ENCODE data around the gene ZNF205. TPM values are rescaled to one million over a fixed set of nuclear protein-coding genes. Genes with fewer than 3 reads are reported as not detected.
A peak's percentile ranks its signal among the peaks of the same experiment; 100 is the strongest.

ZNF205 gene
- total RNA-seq, 4 donors from 2014 or later = 10.6 to 25.0 (median 17.1) TPM

DNA sequence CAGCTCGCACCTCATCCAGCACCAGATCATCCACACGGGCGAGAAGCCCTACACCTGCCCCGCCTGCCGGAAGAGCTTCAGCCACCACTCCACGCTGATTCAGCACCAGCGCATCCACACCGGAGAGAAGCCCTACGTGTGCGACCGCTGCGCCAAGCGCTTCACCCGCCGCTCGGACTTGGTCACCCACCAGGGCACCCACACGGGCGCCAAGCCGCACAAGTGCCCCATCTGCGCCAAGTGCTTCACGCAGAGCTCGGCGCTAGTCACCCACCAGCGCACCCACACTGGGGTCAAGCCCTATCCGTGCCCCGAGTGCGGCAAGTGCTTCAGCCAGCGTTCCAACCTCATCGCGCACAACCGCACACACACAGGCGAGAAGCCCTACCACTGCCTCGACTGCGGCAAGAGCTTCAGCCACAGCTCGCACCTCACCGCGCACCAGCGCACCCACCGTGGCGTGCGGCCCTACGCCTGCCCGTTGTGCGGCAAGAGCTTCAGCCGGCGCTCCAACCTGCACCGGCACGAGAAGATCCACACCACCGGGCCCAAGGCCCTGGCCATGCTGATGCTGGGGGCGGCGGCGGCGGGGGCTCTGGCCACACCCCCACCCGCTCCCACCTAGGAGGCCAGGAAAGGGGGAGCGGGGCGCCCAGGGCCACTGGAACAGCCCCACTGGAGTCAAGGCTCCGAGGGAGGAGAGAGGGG lies 7.5 kb downstream of the ZNF205 start:
- Histone ChIP-seq H3K4me3 (no peak overlapping the region), H3K36me3 (peaks cover 11 to 62% (median 57%) of the 10 kb centered on the region in 4 donors), H3K9me3 (no peaks in the 10 kb centered on the region), H3K27ac (replicated peaks in 1 of 4) (no peak overlapping the region), H3K4me1 (peaks cover 9 to 25% (median 14%) of the 10 kb centered on the region in 4 donors), H3K27me3 (no peaks in the 10 kb centered on the region)
- intact Hi-C loops (cut with DNase I) = no loop called here
- TF ChIP-seq POLR2A (IDR thresholded peaks at IDR 0.05; ENCODE audit: low read depth) = no peak
- no peak for TF ChIP-seq EP300 (IDR thresholded peaks at IDR 0.05)
- no peak for TF ChIP-seq CTCF (IDR thresholded peaks at IDR 0.05)
- TF ChIP-seq POLR2AphosphoS5 (IDR thresholded peaks at IDR 0.05) = no peak
- no peak for DNase-seq (ENCODE audit: extremely low spot score)
- WGBS = 95% methylated on average over 34 of the region's 57 CpGs

- Histone ChIP-seq H3K27ac (replicated peaks in 1 of 4) (no peak overlapping the region), H3K27me3 (no peaks in the 10 kb centered on the region), H3K36me3 (peaks cover 11 to 56% (median 52%) of the 10 kb centered on the region in 4 donors), H3K9me3 (no peaks in the 10 kb centered on the region), H3K4me1 (peaks cover 12 to 25% (median 19%) of the 10 kb centered on the region in 4 donors), H3K4me3 (no peak overlapping the region)
- DNase-seq (ENCODE audit: extremely low spot score) = no peak
- 95% methylated on average over 9 of the region's 16 CpGs for WGBS
- TF ChIP-seq POLR2AphosphoS5 (IDR thresholded peaks at IDR 0.05) (no peak), CTCF (IDR thresholded peaks at IDR 0.05) (no peak), EP300 (IDR thresholded peaks at IDR 0.05) (no peak), POLR2A (IDR thresholded peaks at IDR 0.05; ENCODE audit: low read depth) (no peak)
- intact Hi-C loops (cut with DNase I) = no loop called here
Measured at GRCh38 chr16:3120435-3120834, 8.0 kb downstream of the ZNF205 start.

GRCh38 chr16:3121851-3122467 lies 9.6 kb downstream of the ZNF205 start:
- Histone ChIP-seq H3K27me3 (no peaks in the 10 kb centered on the region), H3K27ac (replicated peaks in 1 of 4) (no peak overlapping the region), H3K36me3 (peaks cover 11 to 41% (median 37%) of the 10 kb centered on the region in 4 donors), H3K9me3 (no peaks in the 10 kb centered on the region), H3K4me1 (peaks cover 12 to 21% (median 18%) of the 10 kb centered on the region in 4 donors), H3K4me3 (no peak overlapping the region)
- intact Hi-C loops (cut with DNase I) = no loop called here
- DNase-seq (ENCODE audit: extremely low spot score) = no peak
- 74% methylated on average over 7 of the region's 7 CpGs for WGBS
- TF ChIP-seq POLR2AphosphoS5 (IDR thresholded peaks at IDR 0.05) (no peak), EP300 (IDR thresholded peaks at IDR 0.05) (no peak), CTCF (IDR thresholded peaks at IDR 0.05) (no peak), POLR2A (IDR thresholded peaks at IDR 0.05; ENCODE audit: low read depth) (no peak)

GRCh38 chr16:3122926-3123570 lies 10.7 kb downstream of the ZNF205 start:
- Histone ChIP-seq H3K9me3 (no peaks in the 10 kb centered on the region), H3K27me3 (no peaks in the 10 kb centered on the region), H3K4me1 (peaks cover 12 to 21% (median 18%) of the 10 kb centered on the region in 4 donors), H3K4me3 (peak overlapping the region in 1 of 4 donors; percentile 62), H3K27ac (replicated peaks in 1 of 4) (no peak overlapping the region), H3K36me3 (peaks cover 11 to 36% (median 30%) of the 10 kb centered on the region in 4 donors)
- DNase-seq (ENCODE audit: extremely low spot score) = no peak
- TF ChIP-seq CTCF (IDR thresholded peaks at IDR 0.05) = no peak
- TF ChIP-seq POLR2A (IDR thresholded peaks at IDR 0.05; ENCODE audit: low read depth) = no peak
- no peak for TF ChIP-seq POLR2AphosphoS5 (IDR thresholded peaks at IDR 0.05)
- TF ChIP-seq EP300 (IDR thresholded peaks at IDR 0.05) = no peak
- intact Hi-C loops (cut with DNase I) = no loop called here
- WGBS = 48% methylated on average over 7 of the region's 8 CpGs
